HG03442 (cell line): ENCODE measurements around the gene HNRNPA0.

Experiments used
- ATAC-seq: cut with Tn5 transposase; IDR thresholded peaks from one replicate; pipeline ENCODE4 v1.9.1; 2021; ENCODE audit warnings: mild to moderate bottlenecking, moderate library complexity; ENCODE audit not compliant: unreplicated experiment

HNRNPA0 gene

DNA sequence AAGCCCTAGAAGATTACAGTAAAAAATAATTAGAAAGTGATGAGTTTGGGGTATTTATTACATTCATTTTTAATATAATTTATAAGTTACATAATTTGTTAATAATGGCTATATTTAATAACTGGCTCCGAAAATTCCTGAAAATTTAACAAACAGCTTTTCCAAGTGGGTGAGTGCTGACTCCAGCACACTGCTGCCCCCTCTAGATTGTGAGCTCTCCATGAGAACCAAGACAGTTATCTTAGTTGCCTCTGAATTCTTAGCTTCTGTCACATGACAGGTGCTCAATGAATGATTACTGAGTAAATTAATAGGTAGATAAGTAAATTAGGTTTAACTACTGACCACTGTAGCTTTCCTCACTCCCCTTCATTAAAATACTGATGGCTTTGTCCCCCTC, 26.1 kb downstream of the HNRNPA0 start:
- no peak for ATAC-seq

GRCh38 chr5:137727623-137728022, 26.5 kb downstream of the HNRNPA0 start:
- no peak for ATAC-seq

- ATAC-seq: no peak
Measured at GRCh38 chr5:137724251-137724650, 29.9 kb downstream of the HNRNPA0 start.

- ATAC-seq: no peak
Measured at GRCh38 chr5:137718611-137719010, 35.6 kb downstream of the HNRNPA0 start.

DNA sequence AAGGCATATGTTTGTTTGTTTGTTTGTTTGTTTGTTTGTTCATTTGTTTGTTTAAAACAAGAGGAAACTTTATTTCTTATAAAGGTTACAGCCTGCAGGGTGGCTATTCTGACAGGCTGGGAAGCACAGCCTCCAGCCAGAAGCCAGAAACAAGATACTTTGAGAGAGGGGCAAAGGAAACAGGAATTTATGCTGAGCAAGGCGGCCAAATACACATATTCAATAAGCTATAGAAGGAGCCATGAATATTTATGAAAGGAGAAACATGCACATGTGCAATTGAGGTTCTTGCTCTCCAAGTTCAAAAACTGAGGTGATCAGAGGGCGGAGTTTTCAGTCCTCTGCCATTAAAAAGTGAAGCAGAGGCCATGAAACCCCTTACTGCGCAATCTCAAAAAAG, 37.8 kb downstream of the HNRNPA0 start:
- no peak for ATAC-seq

DNA sequence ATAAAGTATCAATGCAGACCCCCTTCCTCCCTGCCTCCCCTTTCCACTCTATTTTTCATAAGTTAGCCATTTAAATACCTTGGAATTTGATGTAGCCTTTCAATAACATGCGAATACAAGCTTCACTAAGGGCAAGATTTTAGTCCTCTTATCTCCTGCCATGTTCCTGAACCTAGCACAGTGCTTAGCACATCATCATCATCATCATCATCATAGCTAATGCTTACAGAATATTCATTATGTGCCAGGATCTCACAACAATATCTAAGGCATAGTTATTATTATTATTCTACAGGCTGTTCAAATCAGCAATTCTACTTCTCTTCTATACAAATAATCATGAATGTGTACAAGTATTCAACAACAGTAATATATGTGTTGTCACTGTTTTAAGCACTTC, 38.7 kb downstream of the HNRNPA0 start:
- ATAC-seq: no peak

DNA sequence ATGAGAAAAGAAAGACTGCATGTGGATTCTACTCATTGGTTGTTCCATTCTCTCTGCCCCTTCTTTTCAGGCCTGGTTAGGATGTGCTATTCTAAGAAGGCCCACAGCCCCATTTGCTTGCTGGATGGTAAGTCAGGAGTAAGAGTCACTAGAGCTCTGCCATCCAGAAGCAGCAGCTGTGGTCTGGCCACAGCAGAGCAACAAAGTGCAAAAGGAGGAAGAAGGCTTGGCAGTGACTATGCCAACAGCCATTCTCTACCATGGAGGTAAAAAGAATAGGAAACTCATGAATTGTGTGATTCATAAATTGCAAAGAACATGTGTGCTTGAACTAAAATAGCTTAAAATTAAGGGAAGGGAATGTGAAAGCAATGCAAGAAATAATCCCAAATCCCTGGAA, 39.2 kb downstream of the HNRNPA0 start:
- no peak for ATAC-seq

DNA sequence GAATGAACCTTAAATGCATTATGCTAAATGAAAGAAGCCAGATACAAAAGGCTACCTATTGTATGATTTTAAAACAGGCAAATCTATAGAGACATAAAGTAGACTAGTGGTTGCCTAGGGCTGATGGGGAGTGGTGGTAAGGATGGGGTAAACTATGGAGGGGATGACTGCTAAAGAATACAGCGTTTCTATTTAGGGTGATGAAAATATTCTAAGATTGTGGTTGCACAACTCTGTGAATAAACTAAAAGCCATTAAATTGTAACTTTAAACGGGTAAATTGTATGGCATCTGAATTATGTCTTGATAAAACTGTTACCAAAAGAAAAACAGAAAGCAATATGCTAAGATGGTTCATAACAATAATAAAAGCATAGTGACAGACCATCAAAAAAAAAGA, 39.7 kb downstream of the HNRNPA0 start:
- ATAC-seq: no peak

GRCh38 chr5:137712139-137712667, 42.0 kb downstream of the HNRNPA0 start:
- no peak for ATAC-seq

GRCh38 chr5:137710086-137710485, 44.1 kb downstream of the HNRNPA0 start:
- no peak for ATAC-seq

DNA sequence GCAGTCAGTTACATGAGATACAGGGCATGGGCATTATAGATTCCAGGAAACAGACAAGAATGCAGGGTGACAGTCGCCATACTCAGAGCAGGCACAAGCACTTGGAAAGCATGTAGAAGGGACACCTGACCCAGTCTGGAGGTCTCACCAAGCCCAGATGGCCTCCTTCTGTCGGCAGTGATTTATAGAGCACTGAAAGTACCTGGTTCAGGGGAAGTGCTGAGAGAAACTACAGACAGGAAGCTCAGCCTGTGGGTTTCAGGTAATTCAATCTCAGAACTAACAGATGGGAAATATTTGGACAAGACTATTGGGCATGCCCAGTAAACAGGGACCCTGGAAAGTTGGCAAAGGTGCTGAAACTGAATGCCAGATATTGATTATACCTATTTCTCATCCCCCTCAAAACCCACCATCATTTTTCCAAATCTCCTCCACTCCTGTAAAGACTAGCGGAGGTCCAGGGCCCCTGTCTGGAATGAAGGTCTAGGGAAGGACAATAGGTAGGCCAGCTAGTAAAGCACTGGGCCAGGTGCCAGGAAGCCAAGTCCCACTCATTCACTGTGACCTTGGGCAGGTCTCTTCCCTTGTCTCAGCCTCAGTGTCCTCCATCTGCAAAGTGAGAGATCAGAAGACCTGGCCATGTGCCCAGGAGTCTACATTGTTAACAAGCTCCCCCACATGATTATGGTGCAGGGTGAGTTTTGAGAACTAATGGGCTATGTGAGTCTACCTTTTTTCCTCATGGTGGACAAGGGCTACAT, 45.2 kb downstream of the HNRNPA0 start:
- no peak for ATAC-seq

- ATAC-seq: no peak
Measured at GRCh38 chr5:137708062-137708461, 46.1 kb downstream of the HNRNPA0 start.

DNA sequence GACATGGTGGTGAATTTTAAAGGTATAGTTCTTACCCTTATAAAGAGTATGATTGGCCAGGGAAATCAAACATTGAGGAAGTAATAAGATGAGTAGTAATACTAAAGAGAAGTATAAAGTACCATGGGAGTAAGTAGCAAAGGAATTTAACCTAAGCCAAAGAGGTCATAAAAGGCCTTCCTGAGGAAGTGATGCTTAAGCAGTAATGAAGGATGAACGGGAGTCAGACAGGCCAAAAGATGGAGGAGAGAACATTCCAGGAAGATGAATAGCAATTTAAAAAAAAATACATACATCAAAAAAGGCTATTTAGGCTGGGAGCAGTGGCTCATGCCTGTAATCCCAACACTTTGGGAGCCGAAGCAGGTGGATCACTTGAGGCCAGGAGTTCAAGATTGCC, 47.3 kb downstream of the HNRNPA0 start:
- ATAC-seq: no peak

- no peak for ATAC-seq
Measured at GRCh38 chr5:137705106-137705505, 49.1 kb downstream of the HNRNPA0 start.

- no peak for ATAC-seq
Measured at GRCh38 chr5:137703565-137703964, 50.6 kb downstream of the HNRNPA0 start.

- no peak for ATAC-seq
Measured at GRCh38 chr5:137700282-137700680, 53.9 kb downstream of the HNRNPA0 start.

- ATAC-seq: no peak
Measured at GRCh38 chr5:137699336-137700281, 54.6 kb downstream of the HNRNPA0 start.

DNA sequence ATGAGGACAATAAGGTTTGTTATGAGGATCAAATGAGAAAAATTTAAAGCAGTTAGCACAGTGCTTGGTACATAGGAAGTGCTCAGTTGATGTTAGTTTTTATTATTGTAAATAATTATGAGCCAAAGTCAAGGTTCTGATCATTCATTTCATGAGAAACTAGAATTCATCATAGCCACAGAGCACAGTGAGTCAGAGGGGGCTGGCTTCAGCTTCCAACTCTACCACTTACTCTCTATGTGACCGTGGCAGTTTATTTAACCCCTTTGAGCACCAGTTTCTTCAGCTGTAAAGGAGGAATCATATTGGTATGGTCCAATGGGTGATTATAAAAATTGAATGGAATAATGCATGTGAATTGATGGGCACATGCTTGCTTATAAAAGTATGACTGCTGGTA, 57.7 kb downstream of the HNRNPA0 start:
- no peak for ATAC-seq

- ATAC-seq: no peak
Measured at GRCh38 chr5:137695651-137696428, 58.3 kb downstream of the HNRNPA0 start.
